CD4-positive, alpha-beta T cell treated with Interleukin-1 beta for 1 hour (primary cell): ENCODE results near the gene NACA2.
"Not testable (repeated sequence)": the region's sequence is repeated elsewhere in the genome, so short reads cannot be mapped to it uniquely, and the experiment has no call there.

ENCODE experiments used
- DNase-seq, 2 donors: peaks; one replicate each; pipeline ENCODE4 v3.0.0-alpha.2; 2020 to 2022

Gene NACA2

GRCh38 chr17:61598014-61598413 is 7.0 kb upstream of the NACA2 start:
- DNase-seq: no peak

GRCh38 chr17:61597607-61598006 is 6.6 kb upstream of the NACA2 start:
- no peak for DNase-seq

DNA sequence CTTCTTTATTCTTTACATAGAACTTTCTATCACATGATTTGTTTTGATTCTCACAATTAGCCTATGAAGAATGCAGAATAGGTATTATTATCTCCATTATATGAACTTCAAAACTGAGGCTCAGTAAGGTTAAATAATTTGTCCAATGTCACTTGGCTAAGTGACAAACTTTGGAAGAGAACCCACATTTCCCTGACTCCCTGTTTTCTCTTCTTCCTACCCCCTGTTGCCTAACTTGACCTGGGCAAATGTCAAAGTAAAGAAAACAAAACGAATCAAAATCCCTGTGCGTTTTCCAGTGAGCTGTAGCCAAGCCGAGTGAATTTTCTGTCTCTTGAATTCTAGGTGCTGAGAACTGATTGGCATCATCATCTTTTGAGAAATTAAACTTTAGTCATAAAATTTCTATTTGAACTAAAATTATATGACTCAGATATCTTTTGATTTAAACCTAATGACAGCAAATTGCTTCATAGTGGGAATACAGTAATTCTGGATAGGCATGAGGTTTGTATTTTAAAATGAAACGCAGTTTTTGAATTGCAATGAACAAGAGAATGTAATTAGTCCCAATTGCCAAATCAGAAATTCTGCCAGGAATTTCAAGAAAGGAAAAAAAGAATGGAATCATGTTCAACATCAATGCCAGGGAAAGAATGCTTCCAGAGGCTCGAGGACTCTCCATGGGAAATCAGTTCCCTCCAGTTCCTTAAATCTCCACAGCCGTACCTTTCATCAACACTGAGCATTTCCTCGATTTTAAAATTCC is 4.6 kb upstream of the NACA2 start:
- DNase-seq: no peak

DNA sequence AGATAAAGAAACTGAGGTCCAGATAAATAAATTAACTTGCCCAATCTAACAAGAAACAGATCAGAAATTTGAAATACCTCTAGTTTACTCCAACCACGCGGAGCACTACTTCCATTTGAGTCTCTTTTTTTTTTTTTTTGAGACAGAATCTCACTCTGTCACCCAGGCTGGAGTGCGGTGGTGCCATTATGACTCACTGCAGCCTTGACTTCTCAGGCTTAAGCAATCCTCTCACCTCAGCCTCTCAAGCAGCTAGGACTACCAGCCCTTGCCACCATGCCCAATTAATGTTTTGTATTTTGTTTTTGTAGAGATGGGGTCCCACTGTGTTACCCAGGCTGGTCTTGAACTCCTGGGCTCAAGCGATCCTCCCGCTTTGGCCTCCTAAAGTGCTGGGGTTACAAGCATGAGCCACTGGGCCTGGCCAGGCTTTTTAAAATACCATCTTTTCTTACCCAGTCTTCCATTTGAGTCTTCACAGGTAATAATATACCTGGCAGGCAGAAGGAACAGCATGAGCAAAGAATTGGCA is 3.3 kb upstream of the NACA2 start:
- no peak for DNase-seq

- DNase-seq: no peak
Measured at GRCh38 chr17:61593426-61593825, 2.4 kb upstream of the NACA2 start.

GRCh38 chr17:61591930-61592329 is 911 bp upstream of the NACA2 start:
- DNase-seq: no peak

GRCh38 chr17:61589990-61590389 is 1.0 kb downstream of the NACA2 start:
- DNase-seq: no peak

DNA sequence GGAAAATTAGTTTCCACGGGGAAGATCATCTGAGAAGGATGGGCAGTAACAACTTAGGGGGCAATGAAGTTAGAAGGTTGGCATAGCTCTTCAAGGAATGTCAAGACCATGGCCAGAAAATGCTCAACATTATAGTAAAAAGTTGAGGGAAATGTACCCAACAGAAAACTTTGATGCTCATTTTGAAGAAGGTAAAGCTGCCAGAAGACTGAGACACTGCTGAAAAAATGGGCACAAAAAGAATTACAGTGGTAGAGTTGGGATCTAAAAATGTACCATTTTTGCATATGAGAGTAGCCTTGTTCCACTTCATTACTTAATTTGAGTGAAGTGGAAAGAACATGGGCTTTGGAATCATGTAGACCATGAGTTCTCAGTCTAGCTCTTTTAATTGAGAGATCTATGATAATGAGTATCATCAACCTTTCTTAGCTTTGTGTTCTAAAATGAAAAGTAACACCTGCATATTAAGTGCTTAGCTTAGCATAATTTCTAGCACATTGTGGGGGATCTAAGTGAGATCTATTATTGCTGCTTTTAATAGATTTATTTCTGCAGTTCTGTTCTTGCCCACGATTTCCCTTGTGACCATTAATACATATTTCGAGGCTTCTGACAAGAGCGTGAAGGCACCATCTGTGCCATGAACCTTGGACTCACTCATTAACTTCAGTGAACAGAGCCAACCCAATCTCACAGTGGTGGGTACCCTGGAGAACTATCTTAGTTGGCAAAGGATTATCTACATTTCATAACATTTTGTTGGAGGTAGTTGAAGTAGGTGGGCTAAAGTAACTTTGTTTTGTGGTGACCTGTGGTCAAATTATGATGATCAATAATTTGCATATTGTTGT is 3.0 kb downstream of the NACA2 start:
- no peak for DNase-seq

DNA sequence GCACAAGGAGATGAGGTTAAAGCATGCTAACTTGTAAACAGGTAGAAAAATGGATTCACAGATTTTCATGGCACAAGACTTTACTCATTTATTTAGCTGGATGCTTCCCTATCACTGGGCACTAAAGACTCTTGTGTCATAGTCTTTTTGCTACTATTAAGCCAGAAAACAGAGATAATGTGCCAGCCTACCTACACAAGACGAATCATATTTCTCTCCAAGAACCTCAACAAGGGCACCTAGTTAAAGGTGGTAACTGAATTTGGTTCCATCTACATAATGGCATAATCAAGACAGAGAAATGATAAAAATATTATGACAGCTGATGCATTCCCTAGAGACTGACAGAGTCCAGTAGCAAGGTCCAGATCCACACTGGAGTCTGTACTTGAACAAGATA is 3.8 kb downstream of the NACA2 start:
- no peak for DNase-seq

DNA sequence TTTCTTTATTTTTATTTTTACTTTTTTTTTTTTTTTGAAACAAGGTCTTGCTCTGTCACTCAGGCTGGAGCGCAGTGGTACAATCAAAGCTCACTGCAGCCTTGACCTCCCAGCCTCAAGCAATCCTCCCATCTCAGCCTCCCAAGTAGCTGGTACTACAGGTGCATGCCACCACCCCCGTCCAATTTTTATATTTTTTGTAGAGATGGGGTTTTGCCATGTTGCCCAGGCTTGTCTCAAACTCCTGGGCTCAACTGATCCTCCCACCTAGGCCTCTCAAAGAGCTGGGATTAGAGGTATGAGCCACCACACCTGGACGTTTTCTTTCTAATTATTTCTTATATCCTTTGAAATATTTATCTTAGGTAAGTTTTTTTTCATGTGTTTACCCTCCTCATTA is 4.4 kb downstream of the NACA2 start:
- DNase-seq: not testable (repeated sequence)

- DNase-seq: no peak
Measured at GRCh38 chr17:61586031-61586566, 4.9 kb downstream of the NACA2 start.

DNA sequence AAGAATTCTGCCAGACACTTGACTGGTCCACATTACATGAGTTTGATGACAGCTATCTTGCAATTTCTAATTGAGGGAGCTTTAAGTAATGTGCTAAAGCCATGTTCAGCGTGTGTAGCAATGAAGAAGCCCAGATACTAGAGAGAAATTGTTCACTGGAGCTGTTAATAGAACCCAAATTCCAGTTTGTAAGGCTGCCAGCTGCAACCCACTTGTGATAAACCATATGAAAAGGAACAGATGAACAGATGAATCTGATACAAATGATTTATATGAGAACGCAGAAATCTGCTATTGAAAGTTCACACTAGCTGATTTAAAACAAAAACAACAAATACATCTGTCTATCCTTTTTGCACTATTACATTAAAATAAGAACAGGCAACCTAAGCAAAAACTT is 6.2 kb downstream of the NACA2 start:
- DNase-seq: no peak

- no peak for DNase-seq
Measured at GRCh38 chr17:61584266-61584665, 6.8 kb downstream of the NACA2 start.

GRCh38 chr17:61583660-61584264 is 7.3 kb downstream of the NACA2 start:
- no peak for DNase-seq

DNA sequence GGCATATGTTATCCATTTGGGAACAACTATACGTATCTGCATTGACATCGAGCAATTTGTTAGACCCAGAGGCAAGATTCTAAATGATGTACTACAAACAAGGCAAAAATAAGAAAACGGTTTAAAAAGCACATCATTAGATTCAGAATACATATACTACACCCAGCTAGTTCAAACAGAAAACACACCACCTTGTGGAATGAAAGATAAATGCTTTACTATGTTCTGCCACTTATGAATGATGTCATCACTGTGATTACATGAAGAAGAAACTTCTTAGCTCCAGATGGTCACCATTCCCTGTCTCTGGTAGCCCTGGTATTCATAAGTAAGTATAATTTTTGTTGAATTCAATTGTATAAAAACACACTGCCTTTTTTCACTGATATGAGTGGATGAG is 7.8 kb downstream of the NACA2 start:
- DNase-seq: peak in 1 of 2 donors; percentile 4

DNA sequence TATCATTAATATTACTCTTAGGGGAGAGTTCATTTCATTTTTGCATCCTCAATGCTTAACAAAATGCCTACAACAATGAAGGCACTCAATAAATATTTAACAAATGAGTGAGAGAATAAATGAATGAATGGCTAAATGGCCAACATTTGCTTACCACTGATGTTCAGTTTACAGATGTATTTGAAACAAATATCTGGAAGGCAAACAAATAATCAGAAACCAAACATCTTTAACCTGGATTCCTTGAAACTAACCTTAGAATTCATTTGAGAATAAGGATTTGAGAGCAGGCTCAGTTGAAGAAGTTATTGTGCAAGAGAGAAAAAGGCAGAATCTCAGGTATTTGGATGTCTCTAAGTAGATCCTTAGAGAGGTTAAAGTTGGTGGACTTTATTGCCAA is 8.4 kb downstream of the NACA2 start:
- DNase-seq: no peak

DNA sequence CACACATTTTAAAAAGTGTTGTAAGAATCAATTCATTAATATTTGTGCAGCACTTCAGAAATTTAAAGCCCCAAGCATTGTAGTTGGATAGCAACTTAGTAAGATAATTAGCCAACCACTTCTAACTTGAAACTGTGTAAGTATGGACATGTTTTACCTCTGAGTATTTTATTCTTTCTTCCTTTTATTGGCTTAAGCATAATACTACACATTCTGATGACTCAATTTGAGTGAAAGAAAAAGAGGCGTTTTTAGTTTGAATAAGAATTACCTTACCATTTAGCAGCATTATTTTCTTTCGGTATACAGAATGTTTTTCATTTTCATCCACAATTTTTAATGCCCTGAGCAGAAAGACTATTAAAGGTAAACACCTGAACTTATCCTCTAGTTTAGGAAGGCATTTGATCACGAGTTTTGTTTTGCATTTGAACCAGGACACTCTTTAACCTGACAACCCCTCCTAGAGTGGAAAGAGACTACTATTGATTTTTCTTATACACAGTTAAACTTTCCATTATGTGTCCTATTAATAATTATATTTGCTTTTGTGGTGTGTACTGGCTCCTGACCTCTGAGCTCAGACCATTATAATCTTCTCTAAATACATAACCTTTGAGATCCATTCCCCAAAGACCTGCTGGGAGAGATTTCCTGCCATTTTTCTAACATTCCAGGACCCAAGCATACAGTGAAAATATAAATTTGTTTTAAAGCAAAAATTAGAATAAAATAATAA is 9.2 kb downstream of the NACA2 start:
- DNase-seq: no peak

DNA sequence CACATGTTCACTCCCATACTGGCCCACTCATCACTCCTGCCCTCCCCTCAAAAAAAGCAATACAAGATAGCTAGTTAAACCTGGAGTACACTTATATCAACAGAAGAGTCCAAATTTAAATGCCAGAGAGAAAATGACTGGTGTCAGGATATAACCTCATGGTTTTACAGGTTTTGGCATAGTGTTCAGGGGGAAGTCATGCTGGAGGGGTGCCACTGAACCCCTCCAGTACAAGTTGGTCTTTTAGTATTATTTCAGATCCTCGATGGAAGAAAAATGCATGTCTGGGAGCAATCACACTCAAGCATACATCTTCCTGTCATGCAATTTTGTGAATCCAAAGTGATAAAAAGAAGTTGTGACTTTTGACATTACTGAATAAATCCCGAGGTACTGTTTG is 10.5 kb downstream of the NACA2 start:
- no peak for DNase-seq

DNA sequence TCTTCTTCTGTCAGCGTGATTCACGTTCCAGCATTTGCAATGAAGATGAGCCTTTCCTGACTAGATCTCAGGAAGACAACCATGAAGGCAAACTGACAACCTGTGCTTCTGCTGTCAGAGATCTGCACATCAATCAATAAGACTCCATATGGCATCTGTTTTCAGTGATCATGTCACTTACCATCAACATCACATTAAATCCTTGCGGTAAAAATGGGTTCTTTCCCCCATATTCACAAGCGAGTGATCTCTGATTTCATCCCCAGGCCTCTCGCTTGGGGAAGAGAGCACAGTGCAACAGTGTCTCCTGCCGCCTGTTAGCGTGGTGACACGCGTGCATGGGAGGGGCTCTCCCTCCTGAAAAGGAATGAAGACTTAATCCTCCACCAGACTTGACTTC is 11.1 kb downstream of the NACA2 start:
- no peak for DNase-seq

- no peak for DNase-seq
Measured at GRCh38 chr17:61579347-61579746, 11.7 kb downstream of the NACA2 start.

- DNase-seq: no peak
Measured at GRCh38 chr17:61578645-61579044, 12.4 kb downstream of the NACA2 start.

DNA sequence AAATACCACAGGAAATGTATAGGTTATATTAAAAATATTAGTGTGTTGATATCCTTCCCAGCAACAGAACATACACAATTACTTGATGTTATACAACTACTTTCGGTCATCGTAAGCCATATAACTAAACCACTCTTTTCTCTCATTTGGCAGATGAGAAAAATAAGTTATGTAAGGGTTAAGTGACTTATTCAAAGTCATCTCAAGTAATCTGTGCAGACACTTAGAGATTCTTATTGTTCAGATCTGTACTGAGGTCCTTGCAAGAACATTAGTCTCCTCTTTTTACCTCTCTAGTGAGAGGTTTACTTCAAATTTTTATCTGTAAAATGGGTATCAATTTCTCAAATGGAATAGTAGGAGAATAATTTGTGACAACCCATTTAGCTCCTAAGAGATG is 15.0 kb downstream of the NACA2 start:
- no peak for DNase-seq
